CD4-positive, CD25-positive, alpha-beta regulatory T cell (primary cell): ENCODE measurements around the gene FARP2. TPM values are rescaled to one million over a fixed set of nuclear protein-coding genes. Genes with fewer than 3 reads are reported as not detected.
"Not testable (repeated sequence)": the region's sequence is repeated elsewhere in the genome, so short reads cannot be mapped to it uniquely, and the experiment has no call there.

Source experiments
- ATAC-seq, 2 donors: fragments of 150-1000 bp; cut with Tn5 transposase; one replicate each; pipeline ENCODE4 v1.10.0; 2021; ENCODE audit warnings: low read depth in 2 of 2, moderate number of reproducible peaks in 2 of 2, moderate library complexity in 1 of 2
- DNase-seq, 3 donors: peaks; one replicate each; pipeline versions ENCODE4 v3.0.0 to v3.0.0-alpha.2; 2012 to 2022; ENCODE audit warnings: mixed read lengths in 1 of 3
- H3K27ac ChIP-seq: one replicate; pipeline ENCODE4 v1.7.0; 2013; ENCODE audit warnings: mild to moderate bottlenecking, low read length; ENCODE audit not compliant: insufficient read depth, poor library complexity, severe bottlenecking
- H3K27me3 ChIP-seq: one replicate; pipeline ENCODE4 v1.7.0; 2013; ENCODE audit warnings: low read length; ENCODE audit not compliant: control insufficient read depth, insufficient read depth
- H3K36me3 ChIP-seq: one replicate; pipeline ENCODE4 v1.7.0; 2013; ENCODE audit warnings: mild to moderate bottlenecking, low read length, moderate library complexity; ENCODE audit not compliant: control insufficient read depth, insufficient read depth
- H3K4me1 ChIP-seq: 2 replicates; pipeline ENCODE4 v1.7.0; 2013; ENCODE audit warnings: mild to moderate bottlenecking, low read length; ENCODE audit not compliant: insufficient read depth, control insufficient read depth, poor library complexity, severe bottlenecking
- H3K4me3 ChIP-seq: one replicate; pipeline ENCODE4 v1.7.0; 2013; ENCODE audit warnings: low read depth, mild to moderate bottlenecking, low read length, moderate library complexity
- H3K9me3 ChIP-seq, 2 experiments: 1 replicate in 1 of 2; 2 replicates in 1 of 2; pipeline ENCODE4 v1.7.0; 2013; ENCODE audit warnings: low read length in 2 of 2, mild to moderate bottlenecking in 1 of 2, moderate library complexity in 1 of 2; ENCODE audit not compliant: control insufficient read depth in 2 of 2
- H3K27ac Mint-ChIP-seq, 3 donors: one replicate each; pipeline ENCODE4 v1.8.0; 2020 to 2022; ENCODE audit warnings: mild to moderate bottlenecking in 3 of 3, mixed read lengths in 3 of 3, moderate library complexity in 2 of 3
- H3K27me3 Mint-ChIP-seq: one replicate; pipeline ENCODE4 v1.8.0; 2022; ENCODE audit warnings: mild to moderate bottlenecking, mixed read lengths
- H3K36me3 Mint-ChIP-seq: one replicate; pipeline ENCODE4 v1.8.0; 2020; ENCODE audit warnings: mixed read lengths
- H3K4me1 Mint-ChIP-seq, 4 donors: one replicate each; pipeline ENCODE4 v1.8.0; 2020 to 2022; ENCODE audit warnings: mixed read lengths in 4 of 4, mild to moderate bottlenecking in 1 of 4
- H3K4me3 Mint-ChIP-seq, 4 donors: one replicate each; pipeline ENCODE4 v1.8.0; 2020 to 2022; ENCODE audit warnings: mild to moderate bottlenecking in 4 of 4, mixed read lengths in 4 of 4, moderate library complexity in 3 of 4
- H3K9me3 Mint-ChIP-seq, 7 donors: one replicate each; pipeline ENCODE4 v1.8.0; 2020 to 2022; ENCODE audit warnings: mixed read lengths in 7 of 7, mild to moderate bottlenecking in 3 of 7, moderate library complexity in 2 of 7
- polyA plus RNA-seq, 4 donors: library from polyadenylated mRNA; unstranded; fragments of 300-500 nt; fragmentation: Illumina TruSeq; gene quantifications; one replicate each; pipeline ENCODE4 v1.2.3, GENCODE V29; 2021
- total RNA-seq: library from RNA; stranded (reverse); gene quantifications from one replicate; pipeline ENCODE4 v1.2.3, GENCODE V29; 2022

FARP2 gene
- total and polyA plus RNA-seq, 5 donors from 2014 or later: 3.0 to 34.9 (median 7.4) TPM

DNA sequence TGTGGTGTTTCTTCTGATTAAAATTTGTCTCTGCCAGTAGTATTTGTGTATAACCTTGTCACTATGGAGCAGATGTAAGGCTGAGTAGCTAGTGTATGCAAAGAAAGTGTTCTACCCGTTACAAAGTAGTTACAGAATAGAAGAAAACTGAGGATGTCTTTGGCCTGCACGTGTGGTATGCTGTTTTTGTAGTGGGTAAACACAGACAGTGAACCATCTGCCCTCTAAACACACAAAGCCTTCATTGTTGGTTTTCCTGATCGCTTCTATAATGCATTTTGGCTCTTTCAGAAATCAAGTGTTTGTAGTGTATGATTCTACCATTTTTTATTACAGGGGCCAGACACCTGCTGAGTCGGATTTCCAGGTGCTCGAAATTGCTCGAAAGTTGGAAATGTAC lies 61.5 kb downstream of the FARP2 start:
- no peak overlapping the region for H3K27ac ChIP-seq
- ATAC-seq (no peak), DNase-seq (no peak)
- Mint-ChIP-seq H3K27me3 (no peaks in the 10 kb centered on the region), H3K4me1 (peaks cover 0 to 4% (median 0%) of the 10 kb centered on the region in 4 donors), H3K27ac (no peak overlapping the region), H3K9me3 (peaks cover 0 to 4% (median under 1%) of the 10 kb centered on the region in 7 donors), H3K4me3 (no peak overlapping the region), H3K36me3 (peaks cover 39% of the 10 kb centered on the region)
- H3K36me3 ChIP-seq: peaks cover 45% of the 10 kb centered on the region
- no peak overlapping the region for H3K4me3 ChIP-seq
- H3K9me3 ChIP-seq: peaks cover 0 to 4% of the 10 kb centered on the region in 2 experiments
- no peaks in the 10 kb centered on the region for H3K4me1 ChIP-seq
- H3K27me3 ChIP-seq: no peaks in the 10 kb centered on the region

- DNase-seq (no peak), ATAC-seq (no peak)
- Histone ChIP-seq H3K4me3 (no peak overlapping the region), H3K4me1 (no peaks in the 10 kb centered on the region), H3K27me3 (no peaks in the 10 kb centered on the region), H3K9me3 (peaks cover 8 to 13% of the 10 kb centered on the region in 2 experiments), H3K36me3 (peaks cover 17% of the 10 kb centered on the region), H3K27ac (no peak overlapping the region)
- no peak overlapping the region for H3K4me3 Mint-ChIP-seq
- no peak overlapping the region for H3K27ac Mint-ChIP-seq
- no peaks in the 10 kb centered on the region for H3K27me3 Mint-ChIP-seq
- H3K9me3 Mint-ChIP-seq: peaks cover 0 to 22% (median 6%) of the 10 kb centered on the region in 7 donors
- peaks cover 0 to 4% (median 0%) of the 10 kb centered on the region in 4 donors for H3K4me1 Mint-ChIP-seq
- peaks cover 33% of the 10 kb centered on the region for H3K36me3 Mint-ChIP-seq
Measured at GRCh38 chr2:241421330-241421729, 65.2 kb downstream of the FARP2 start.

- peaks cover 33% of the 10 kb centered on the region for H3K36me3 Mint-ChIP-seq
- Histone ChIP-seq H3K9me3 (peaks cover 8 to 13% of the 10 kb centered on the region in 2 experiments), H3K36me3 (peaks cover 17% of the 10 kb centered on the region)
- H3K27ac Mint-ChIP-seq, DNase-seq, H3K27me3 Mint-ChIP-seq, H3K4me3 Mint-ChIP-seq, H3K4me1 Mint-ChIP-seq, H3K27me3 ChIP-seq, H3K4me3 ChIP-seq, H3K4me1 ChIP-seq, ATAC-seq, H3K27ac ChIP-seq: not testable (repeated sequence)
- peaks cover 0 to 22% (median 6%) of the 10 kb centered on the region in 7 donors for H3K9me3 Mint-ChIP-seq
Measured at GRCh38 chr2:241421942-241422341, 65.9 kb downstream of the FARP2 start.

DNA sequence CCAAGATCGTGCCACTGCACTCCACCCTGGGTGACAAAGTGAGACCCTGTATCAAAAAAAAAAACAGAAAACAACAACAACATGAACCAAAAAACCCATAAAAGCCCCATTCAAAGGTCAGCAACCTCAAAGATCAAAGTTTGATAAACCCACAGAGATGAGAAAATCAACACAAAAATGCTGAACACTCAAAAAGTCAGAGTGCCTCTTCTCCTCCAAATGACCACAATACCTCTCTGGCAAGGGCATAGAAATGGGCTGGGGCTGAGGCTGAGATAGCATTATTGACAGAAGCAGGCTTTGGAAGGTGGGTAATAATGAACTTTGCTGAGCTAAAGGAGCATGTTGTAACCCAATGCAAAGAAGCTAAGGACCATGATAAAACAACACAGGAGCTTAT lies 66.3 kb downstream of the FARP2 start:
- peaks cover 33% of the 10 kb centered on the region for H3K36me3 Mint-ChIP-seq
- no peak overlapping the region for H3K27ac Mint-ChIP-seq
- Histone ChIP-seq H3K4me3 (no peak overlapping the region), H3K4me1 (no peaks in the 10 kb centered on the region), H3K27ac (no peak overlapping the region), H3K27me3 (no peaks in the 10 kb centered on the region), H3K9me3 (peaks cover 8 to 13% of the 10 kb centered on the region in 2 experiments), H3K36me3 (peaks cover 17% of the 10 kb centered on the region)
- no peak overlapping the region for H3K4me3 Mint-ChIP-seq
- DNase-seq (no peak), ATAC-seq (no peak)
- H3K9me3 Mint-ChIP-seq: peaks cover 0 to 22% (median 6%) of the 10 kb centered on the region in 7 donors
- H3K27me3 Mint-ChIP-seq: no peaks in the 10 kb centered on the region
- H3K4me1 Mint-ChIP-seq: peaks cover 0 to 4% (median 0%) of the 10 kb centered on the region in 4 donors

- Mint-ChIP-seq H3K9me3 (peaks cover 0 to 22% (median 6%) of the 10 kb centered on the region in 7 donors), H3K36me3 (peaks cover 27% of the 10 kb centered on the region)
- not testable (repeated sequence) for H3K4me1 ChIP-seq, H3K27ac ChIP-seq, H3K27ac Mint-ChIP-seq, H3K4me3 Mint-ChIP-seq, H3K4me1 Mint-ChIP-seq, H3K27me3 Mint-ChIP-seq, H3K27me3 ChIP-seq, H3K4me3 ChIP-seq, DNase-seq, ATAC-seq
- H3K9me3 ChIP-seq: peaks cover 8 to 13% of the 10 kb centered on the region in 2 experiments
- H3K36me3 ChIP-seq: peaks cover 17% of the 10 kb centered on the region
Measured at GRCh38 chr2:241423489-241423888, 67.4 kb downstream of the FARP2 start.

DNA sequence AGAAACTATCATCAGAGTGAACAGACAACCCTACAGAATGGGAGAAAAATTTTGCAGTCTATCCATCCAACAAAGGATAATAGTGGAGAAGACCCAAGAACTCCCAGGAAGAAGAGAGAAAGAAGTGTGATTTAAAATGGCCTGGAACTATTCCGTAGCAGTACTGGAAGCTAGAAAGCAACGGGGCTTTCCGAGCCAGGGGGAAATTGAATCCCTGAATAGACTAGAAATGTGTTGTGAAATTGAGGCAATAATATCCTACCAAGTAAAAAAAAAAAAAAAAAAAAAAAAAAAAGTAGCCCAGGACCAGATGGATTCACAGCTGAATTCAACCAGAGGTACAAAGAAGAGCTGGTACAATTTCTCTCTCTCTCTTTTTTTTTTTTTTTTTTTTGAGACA lies 69.3 kb downstream of the FARP2 start:
- H3K36me3 Mint-ChIP-seq: peaks cover 31% of the 10 kb centered on the region
- ATAC-seq (no peak), DNase-seq (no peak)
- H3K4me1 Mint-ChIP-seq: peaks cover 0 to 4% (median 0%) of the 10 kb centered on the region in 4 donors
- peaks cover 0 to 22% (median 6%) of the 10 kb centered on the region in 7 donors for H3K9me3 Mint-ChIP-seq
- Histone ChIP-seq H3K36me3 (peaks cover 16% of the 10 kb centered on the region), H3K4me3 (no peak overlapping the region), H3K27ac (no peak overlapping the region), H3K27me3 (no peaks in the 10 kb centered on the region), H3K4me1 (no peaks in the 10 kb centered on the region), H3K9me3 (peaks cover 8 to 13% of the 10 kb centered on the region in 2 experiments)
- H3K27me3 Mint-ChIP-seq: no peaks in the 10 kb centered on the region
- H3K4me3 Mint-ChIP-seq: no peak overlapping the region
- H3K27ac Mint-ChIP-seq: no peak overlapping the region

DNA sequence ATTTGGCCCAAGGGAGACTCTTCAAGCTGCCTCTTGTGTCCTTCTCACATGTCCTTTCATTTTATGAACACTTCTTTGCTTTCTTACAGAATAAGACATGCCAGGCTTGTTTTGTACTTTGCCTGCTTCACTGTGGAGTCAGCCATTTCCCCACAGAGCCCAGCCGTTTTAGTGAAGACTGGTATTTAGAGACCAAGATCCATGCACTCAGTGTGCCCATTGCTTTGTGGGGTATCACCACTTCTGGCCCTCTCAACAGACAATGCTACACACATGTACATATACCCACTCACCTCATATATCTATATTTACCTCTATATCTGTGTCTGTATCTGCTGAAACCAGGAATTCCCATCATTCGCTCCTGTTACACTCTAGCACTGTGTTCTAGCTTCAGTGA lies 74.1 kb downstream of the FARP2 start:
- Histone ChIP-seq H3K36me3 (peaks cover 16% of the 10 kb centered on the region), H3K4me1 (no peaks in the 10 kb centered on the region), H3K9me3 (no peaks in the 10 kb centered on the region), H3K27ac (no peak overlapping the region), H3K27me3 (no peaks in the 10 kb centered on the region), H3K4me3 (no peak overlapping the region)
- H3K27ac Mint-ChIP-seq: no peak overlapping the region
- H3K9me3 Mint-ChIP-seq: no peaks in the 10 kb centered on the region
- no peak overlapping the region for H3K4me3 Mint-ChIP-seq
- DNase-seq (no peak), ATAC-seq (no peak)
- H3K4me1 Mint-ChIP-seq: peaks cover 0 to 4% (median 0%) of the 10 kb centered on the region in 4 donors
- peaks cover 29% of the 10 kb centered on the region for H3K36me3 Mint-ChIP-seq
- no peaks in the 10 kb centered on the region for H3K27me3 Mint-ChIP-seq

DNA sequence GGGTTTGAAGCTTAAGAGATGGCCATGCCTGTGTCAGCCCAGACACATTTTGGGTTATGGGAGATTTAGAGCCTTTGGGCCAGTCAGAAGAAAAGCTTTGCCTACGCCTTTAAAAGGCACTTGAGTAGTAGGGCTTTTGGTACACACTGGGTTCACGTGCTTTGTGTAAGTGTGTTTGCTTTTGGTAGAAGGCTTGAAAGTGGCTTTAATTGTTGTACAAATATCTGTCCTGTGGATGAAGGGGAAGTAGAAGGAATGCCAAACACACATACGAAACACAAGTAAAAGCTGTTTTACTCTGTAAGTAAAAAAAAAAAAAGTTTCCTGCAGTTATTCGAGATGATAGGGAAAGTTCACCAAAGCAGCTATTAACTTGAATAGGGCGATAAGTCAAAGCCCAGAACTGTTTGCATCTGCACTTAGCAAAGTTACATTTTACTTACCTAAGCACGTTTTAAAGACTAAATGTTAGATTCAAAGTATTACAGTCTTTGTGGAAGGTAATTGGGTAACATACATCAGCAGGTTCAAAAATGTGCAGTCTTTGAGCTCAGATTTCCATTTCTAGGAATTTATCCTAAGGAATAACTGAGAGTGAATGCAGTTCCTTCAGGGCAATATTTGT lies 76.9 kb downstream of the FARP2 start:
- Mint-ChIP-seq H3K27ac (no peak overlapping the region), H3K27me3 (no peaks in the 10 kb centered on the region), H3K4me1 (no peaks in the 10 kb centered on the region), H3K9me3 (no peaks in the 10 kb centered on the region), H3K4me3 (no peak overlapping the region), H3K36me3 (peaks cover 37% of the 10 kb centered on the region)
- Histone ChIP-seq H3K27me3 (no peaks in the 10 kb centered on the region), H3K4me1 (no peaks in the 10 kb centered on the region), H3K36me3 (peaks cover 16% of the 10 kb centered on the region), H3K9me3 (no peaks in the 10 kb centered on the region), H3K4me3 (no peak overlapping the region), H3K27ac (no peak overlapping the region)
- ATAC-seq (no peak), DNase-seq (no peak)
